HG02610 (cell line): ENCODE data around the gene XKR3.
"Not testable (repeated sequence)": the region's sequence is repeated elsewhere in the genome, so short reads cannot be mapped to it uniquely, and the experiment has no call there.

Experiments
- ATAC-seq: cut with Tn5 transposase; IDR thresholded peaks from one replicate; pipeline ENCODE4 v1.9.1; 2021; ENCODE audit warnings: mild to moderate bottlenecking, moderate library complexity; ENCODE audit not compliant: unreplicated experiment

Gene XKR3

DNA sequence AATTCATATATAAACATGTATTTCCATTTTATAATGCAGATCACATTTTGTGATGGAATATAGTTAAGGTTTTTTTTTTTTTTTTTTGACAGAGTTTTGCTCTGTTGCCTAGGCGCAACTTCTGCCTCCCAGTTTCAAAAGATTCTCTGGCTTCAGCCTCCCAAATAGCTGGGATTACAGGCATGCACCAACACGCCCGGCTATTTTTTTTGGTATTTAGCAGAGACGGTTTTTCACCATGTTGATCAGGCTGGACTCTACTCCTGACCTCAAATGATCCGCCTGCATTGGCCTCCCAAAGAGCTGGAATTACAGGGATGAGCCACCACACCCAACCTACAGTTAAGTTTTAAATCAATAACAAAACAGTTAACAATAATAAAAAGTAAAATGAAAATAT lies 18.8 kb downstream of the XKR3 start:
- no peak for ATAC-seq

- ATAC-seq: no peak
Observed at GRCh38 chr22:16804882-16805281, 20.3 kb downstream of the XKR3 start.

- no peak for ATAC-seq
Observed at GRCh38 chr22:16803255-16803917, 21.8 kb downstream of the XKR3 start.

DNA sequence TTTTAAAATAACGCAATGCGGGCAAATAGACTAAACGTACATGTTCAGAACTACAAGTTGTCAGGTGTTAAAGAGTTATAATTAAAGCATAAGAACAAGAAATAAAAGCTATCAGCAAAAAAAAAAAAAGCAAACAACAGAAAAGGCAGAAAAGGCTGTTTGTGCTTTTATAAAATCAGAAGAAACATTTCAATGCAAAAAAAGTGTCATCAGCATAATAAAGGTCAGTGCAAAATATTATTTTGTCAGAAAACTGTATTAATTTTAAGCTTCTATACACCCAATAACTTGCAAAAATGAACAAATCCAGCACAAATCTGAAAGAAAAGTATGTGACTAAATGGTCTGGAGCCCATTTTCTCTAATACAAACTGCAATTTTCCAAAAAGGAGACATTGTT lies 23.6 kb downstream of the XKR3 start:
- ATAC-seq: no peak

DNA sequence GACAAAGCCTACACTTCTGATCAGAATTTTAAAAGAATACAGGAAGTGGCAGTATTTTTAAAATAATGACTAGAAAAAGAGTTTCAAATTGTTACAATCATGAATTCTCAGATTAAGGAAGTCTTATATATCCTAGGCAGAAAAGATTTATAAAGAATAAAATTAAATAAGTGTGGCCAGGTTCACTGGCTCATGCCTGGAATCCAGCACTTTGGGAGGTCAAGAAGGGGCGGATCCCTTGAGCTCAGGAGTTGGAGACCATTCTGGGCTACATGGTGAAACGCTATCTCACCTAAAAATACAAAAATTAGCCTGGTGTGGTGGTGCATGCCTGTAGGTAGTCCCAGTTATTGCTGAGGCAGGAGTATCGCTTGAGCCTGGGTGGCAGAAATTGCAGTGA lies 24.1 kb downstream of the XKR3 start:
- no peak for ATAC-seq

DNA sequence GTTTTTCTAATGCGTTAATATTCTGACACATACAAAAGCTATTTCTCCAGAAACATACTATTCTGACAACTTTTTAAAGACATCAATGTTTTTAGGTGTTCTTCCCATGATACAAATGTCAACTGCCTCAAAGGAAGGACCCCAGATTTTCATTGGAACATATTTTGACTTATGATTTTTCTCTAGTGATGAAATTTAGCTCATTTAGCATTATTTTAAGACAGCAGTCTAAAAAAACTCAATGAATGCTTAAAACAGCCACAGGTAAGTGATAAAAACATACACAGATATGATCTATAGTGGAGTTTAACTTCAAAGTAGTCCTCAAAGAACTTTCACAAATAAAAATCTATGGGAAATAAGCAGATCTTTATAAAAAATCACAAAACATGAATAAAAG lies 24.9 kb downstream of the XKR3 start:
- ATAC-seq: no peak

GRCh38 chr22:16795504-16795903 lies 29.7 kb downstream of the XKR3 start:
- ATAC-seq: not testable (repeated sequence)

GRCh38 chr22:16793831-16794230 lies 31.4 kb downstream of the XKR3 start:
- no peak for ATAC-seq

DNA sequence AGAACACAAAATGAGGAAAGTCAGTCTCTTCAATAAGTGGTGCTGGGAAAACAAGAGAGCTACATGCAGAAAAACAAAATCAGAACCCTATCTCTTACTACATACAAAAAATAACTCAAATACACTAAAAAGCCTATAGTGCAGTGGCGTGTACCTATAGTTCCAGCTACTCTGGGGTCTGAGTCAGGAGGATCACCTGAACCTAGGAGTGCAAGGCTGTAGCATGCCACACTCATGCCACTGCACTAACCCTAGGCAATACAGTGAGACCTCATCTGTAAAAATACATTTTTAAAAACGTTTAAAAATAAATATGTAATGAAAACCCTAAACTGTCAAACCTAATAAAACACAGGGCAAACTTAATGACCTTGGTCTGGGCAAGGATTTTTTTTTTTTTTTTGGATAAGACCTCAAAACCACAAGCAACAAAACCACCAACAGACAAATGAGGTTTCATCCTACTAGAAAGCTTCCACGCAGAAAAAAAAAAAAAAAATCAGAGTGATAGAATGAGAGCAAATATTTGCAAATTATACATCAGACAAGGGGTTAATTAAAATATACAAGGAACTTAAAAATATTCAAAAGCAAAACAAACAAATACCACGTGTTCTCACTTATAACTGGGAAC lies 35.2 kb downstream of the XKR3 start:
- no peak for ATAC-seq

DNA sequence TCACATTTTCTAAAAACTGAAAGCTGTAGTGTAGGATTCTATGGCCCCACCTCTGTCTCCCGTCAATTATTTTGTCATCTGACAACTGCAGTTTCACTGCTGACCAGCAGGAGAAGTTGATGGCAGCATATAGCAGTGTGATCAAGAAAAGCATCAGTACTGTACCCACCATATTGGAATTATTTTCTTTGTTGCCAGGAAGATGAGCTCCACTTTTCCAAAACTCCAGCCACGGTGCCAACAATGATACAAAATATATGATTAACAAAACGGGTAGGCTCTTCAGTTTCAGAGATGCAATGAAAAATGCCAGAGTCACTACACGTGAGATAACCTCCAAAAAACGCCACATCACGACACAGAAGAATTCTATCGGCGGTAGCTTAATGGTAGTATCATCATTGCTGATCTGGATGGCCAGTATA lies 41.3 kb downstream of the XKR3 start:
- no peak for ATAC-seq

- no peak for ATAC-seq
Observed at GRCh38 chr22:16783453-16783852, 41.8 kb downstream of the XKR3 start.

GRCh38 chr22:16781764-16782329 lies 43.4 kb downstream of the XKR3 start:
- ATAC-seq: no peak

- ATAC-seq: no peak
Observed at GRCh38 chr22:16781074-16781763, 44.0 kb downstream of the XKR3 start.

DNA sequence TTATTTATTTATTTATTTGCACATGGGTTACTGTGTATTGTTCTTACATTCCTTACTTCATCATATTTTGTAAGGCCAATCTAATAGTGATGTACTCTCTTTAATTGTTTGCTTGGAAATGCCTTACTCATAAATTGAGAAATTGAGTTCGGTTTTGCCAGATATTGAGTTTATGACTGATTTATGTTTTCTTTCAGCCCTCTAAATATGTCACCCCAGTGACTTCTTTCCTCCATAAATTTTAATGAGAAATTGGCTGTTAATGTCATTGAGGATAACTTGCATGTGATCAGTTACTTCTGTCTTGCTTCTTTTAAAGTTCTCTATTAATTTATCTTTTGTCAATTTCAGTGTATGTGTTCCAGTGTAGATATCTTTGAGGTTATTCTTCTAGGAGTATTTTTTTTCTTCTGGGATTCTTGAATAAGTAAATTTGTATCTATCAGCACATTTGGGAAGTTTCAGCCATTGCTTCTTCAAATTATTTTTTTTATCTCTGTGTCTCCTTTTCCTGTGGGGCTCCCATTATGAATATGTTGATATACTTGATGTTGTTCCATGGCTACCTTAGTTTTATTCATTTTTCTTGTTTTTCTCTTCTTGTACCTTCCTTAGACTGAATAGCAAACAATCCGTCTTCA lies 47.8 kb downstream of the XKR3 start:
- ATAC-seq: no peak

GRCh38 chr22:16776080-16776479 lies 49.1 kb downstream of the XKR3 start:
- no peak for ATAC-seq

DNA sequence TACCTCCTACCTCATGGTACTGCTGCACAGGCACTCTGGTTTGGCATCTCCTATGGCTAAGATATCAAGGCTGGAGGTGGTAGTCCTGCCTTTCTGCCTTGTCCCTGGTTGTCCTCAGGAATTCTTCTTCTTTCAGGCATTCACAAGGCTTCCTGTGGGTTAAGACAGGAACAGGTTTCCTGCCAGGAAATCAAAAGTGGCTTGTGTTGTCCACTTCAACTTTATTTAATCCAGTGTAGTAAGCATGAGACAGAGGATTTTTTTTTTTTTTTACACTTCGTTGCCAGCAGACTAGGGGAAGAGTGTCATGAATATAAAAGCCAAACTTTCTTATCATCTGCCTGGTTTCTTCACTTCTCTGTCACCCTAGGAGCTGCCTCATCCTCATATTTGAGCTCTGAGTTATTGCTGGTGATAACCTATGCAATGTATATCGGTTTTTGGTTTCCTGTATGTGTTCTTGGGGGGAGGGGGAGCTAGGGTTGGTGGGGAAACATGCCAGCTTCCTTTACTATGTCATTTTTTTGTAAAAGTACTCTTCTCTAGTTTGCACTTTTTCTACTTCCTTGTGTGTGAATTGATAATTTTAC lies 50.2 kb downstream of the XKR3 start:
- no peak for ATAC-seq

DNA sequence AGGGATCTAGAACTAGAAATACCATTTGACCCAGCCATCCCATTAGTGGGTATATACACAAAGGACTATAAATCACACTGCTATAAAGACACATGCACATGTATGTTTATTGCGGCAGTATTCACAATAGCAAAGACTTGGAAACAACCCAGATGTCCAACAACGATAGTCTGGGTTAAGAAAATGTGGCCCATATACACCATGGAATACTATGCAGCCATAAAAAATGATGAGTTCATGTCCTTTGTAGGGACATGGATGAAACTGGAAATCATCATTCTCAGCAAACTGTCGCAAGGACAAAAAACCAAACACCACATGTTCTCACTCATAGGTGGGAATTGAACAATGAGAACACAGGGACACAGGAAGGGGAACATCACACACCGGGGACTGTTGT lies 53.6 kb downstream of the XKR3 start:
- not testable (repeated sequence) for ATAC-seq

- not testable (repeated sequence) for ATAC-seq
Observed at GRCh38 chr22:16767927-16768326, 57.3 kb downstream of the XKR3 start.

GRCh38 chr22:16762224-16762623 lies 63.0 kb downstream of the XKR3 start:
- ATAC-seq: not testable (repeated sequence)

DNA sequence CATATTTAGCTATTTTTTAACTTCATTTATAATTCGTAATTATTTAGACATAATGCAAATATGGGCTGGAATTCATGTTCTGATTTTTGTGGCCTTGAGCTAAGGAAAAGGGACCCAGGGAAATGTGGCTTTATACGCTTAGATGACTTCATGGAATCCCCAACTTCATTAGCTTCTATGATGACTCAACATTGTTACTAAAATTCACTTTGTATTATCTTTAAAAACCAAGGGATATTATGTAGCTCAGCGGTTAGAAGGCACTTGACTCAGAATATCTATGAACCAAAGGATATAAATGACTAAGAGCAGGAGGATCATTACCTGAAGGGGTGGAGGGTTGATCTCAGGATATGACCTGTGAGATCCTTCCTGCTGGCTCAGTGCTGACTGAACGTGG lies 64.8 kb downstream of the XKR3 start:
- ATAC-seq: not testable (repeated sequence)

- ATAC-seq: not testable (repeated sequence)
Observed at GRCh38 chr22:16749282-16749681, 75.9 kb downstream of the XKR3 start.
